Endothelial cell (in vitro differentiated cells): ENCODE data around the gene CEACAM3. TPM values are rescaled to one million over a fixed set of nuclear protein-coding genes. Genes with fewer than 3 reads are reported as not detected.

Source experiments
- DNase-seq: peaks from one replicate; pipeline ENCODE4 v3.0.0; 2021; ENCODE audit warnings: low spot score
- H3K27ac Mint-ChIP-seq: one replicate; pipeline ENCODE4 v1.8.0; 2021; ENCODE audit warnings: mixed read lengths, inconsistent platforms; ENCODE audit not compliant: unreplicated experiment
- H3K27me3 Mint-ChIP-seq: one replicate; pipeline ENCODE4 v1.8.0; 2021; ENCODE audit warnings: mild to moderate bottlenecking, moderate library complexity, mixed read lengths, inconsistent platforms; ENCODE audit not compliant: unreplicated experiment
- H3K36me3 Mint-ChIP-seq: one replicate; pipeline ENCODE4 v1.8.0; 2021; ENCODE audit warnings: mild to moderate bottlenecking, low read depth, mixed read lengths, inconsistent platforms; ENCODE audit not compliant: unreplicated experiment
- H3K4me1 Mint-ChIP-seq: one replicate; pipeline ENCODE4 v1.8.0; 2021; ENCODE audit warnings: mild to moderate bottlenecking, mixed read lengths, inconsistent platforms; ENCODE audit not compliant: unreplicated experiment
- H3K4me3 Mint-ChIP-seq: one replicate; pipeline ENCODE4 v1.8.0; 2021; ENCODE audit warnings: mild to moderate bottlenecking, mixed read lengths, inconsistent platforms; ENCODE audit not compliant: unreplicated experiment
- H3K9me3 Mint-ChIP-seq: one replicate; pipeline ENCODE4 v1.8.0; 2021; ENCODE audit warnings: mixed read lengths, inconsistent platforms; ENCODE audit not compliant: unreplicated experiment
- total RNA-seq: library from RNA; stranded (reverse); fragmentation: NEBNext Ultra II Directional; extraction: Animal tissue kit (Norgen Biotek cat#: 25700); gene quantifications from one replicate; pipeline ENCODE4 v1.2.1, GENCODE V29; 2021; ENCODE audit not compliant: unreplicated experiment
- TF ChIP-seq, protein P1 (sequence below): fragments of 200-600 bp; sonication (generic); IDR thresholded peaks from one replicate; pipeline ENCODE4 v1.5.0; 2021; ENCODE audit warnings: antibody characterized with exemption; ENCODE audit not compliant: unreplicated experiment

CEACAM3 gene
- total RNA-seq, 1 donor from 2014 or later = not detected

GRCh38 chr19:41843371-41843770 is 47.0 kb downstream of the CEACAM3 start:
- TF ChIP-seq, protein P1, sequence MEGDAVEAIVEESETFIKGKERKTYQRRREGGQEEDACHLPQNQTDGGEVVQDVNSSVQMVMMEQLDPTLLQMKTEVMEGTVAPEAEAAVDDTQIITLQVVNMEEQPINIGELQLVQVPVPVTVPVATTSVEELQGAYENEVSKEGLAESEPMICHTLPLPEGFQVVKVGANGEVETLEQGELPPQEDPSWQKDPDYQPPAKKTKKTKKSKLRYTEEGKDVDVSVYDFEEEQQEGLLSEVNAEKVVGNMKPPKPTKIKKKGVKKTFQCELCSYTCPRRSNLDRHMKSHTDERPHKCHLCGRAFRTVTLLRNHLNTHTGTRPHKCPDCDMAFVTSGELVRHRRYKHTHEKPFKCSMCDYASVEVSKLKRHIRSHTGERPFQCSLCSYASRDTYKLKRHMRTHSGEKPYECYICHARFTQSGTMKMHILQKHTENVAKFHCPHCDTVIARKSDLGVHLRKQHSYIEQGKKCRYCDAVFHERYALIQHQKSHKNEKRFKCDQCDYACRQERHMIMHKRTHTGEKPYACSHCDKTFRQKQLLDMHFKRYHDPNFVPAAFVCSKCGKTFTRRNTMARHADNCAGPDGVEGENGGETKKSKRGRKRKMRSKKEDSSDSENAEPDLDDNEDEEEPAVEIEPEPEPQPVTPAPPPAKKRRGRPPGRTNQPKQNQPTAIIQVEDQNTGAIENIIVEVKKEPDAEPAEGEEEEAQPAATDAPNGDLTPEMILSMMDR = no peak
- no peaks in the 10 kb centered on the region for H3K9me3 Mint-ChIP-seq
- DNase-seq = no peak
- H3K36me3 Mint-ChIP-seq = no peaks in the 10 kb centered on the region
- H3K27ac Mint-ChIP-seq = no peak overlapping the region
- H3K4me1 Mint-ChIP-seq = no peaks in the 10 kb centered on the region
- H3K27me3 Mint-ChIP-seq = peaks cover 8% of the 10 kb centered on the region
- H3K4me3 Mint-ChIP-seq = no peak overlapping the region

GRCh38 chr19:41844601-41845000 is 48.2 kb downstream of the CEACAM3 start, which contains the start of gene LYPD4:
LYPD4 (minus strand) TSS chr19:41844683; CDS start chr19:41839285, 5,398 bp downstream.
- Mint-ChIP-seq H3K36me3 (no peaks in the 10 kb centered on the region), H3K27ac (no peak within 1 kb of the TSS), H3K27me3 (peaks cover 8% of the 10 kb centered on the region), H3K4me1 (no peaks in the 10 kb centered on the region), H3K9me3 (no peaks in the 10 kb centered on the region), H3K4me3 (no peak within 1 kb of the TSS)
- TF ChIP-seq, protein P1 = no peak
- no peak for DNase-seq

GRCh38 chr19:41845001-41845050 is 48.4 kb downstream of the CEACAM3 start, which contains the start of gene DMRTC2:
DMRTC2 (plus strand) TSS chr19:41845042; CDS start chr19:41847429, 2,387 bp downstream.
- H3K27ac Mint-ChIP-seq = no peak within 1 kb of the TSS
- no peaks in the 10 kb centered on the region for H3K36me3 Mint-ChIP-seq
- peaks cover 8% of the 10 kb centered on the region for H3K27me3 Mint-ChIP-seq
- no peaks in the 10 kb centered on the region for H3K9me3 Mint-ChIP-seq
- TF ChIP-seq, protein P1 = no peak
- DNase-seq = no peak
- H3K4me1 Mint-ChIP-seq = no peaks in the 10 kb centered on the region
- no peak within 1 kb of the TSS for H3K4me3 Mint-ChIP-seq

DNA sequence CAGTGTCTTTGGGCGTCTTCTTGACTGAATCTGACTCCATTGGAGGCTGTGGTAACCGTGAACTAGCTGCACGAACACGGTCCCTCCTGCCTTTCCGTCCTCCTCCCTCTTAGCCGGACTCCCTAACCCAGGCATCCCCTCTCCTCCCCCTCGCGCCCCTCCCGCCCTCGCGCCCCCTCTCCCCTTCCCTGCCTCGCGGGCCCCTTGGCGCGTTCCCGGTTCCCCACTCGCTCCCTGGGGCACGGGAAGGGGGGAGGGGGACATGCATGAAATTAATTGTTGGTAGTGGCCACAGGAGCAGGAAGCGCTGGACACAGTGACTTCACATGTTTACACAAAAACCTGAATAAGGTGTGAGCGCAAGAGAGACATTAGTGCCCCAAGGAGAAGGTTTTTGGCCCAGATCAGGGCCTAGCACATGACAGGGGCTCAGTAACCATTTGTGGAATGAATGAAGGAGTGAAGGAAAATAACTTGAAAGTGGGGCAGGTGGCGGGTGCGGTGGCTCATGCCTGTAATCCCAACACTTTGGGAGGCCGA is 48.7 kb downstream of the CEACAM3 start:
- DNase-seq = no peak
- no peak overlapping the region for H3K27ac Mint-ChIP-seq
- no peaks in the 10 kb centered on the region for H3K9me3 Mint-ChIP-seq
- H3K27me3 Mint-ChIP-seq = peaks cover 8% of the 10 kb centered on the region
- H3K36me3 Mint-ChIP-seq = no peaks in the 10 kb centered on the region
- no peak overlapping the region for H3K4me3 Mint-ChIP-seq
- TF ChIP-seq, protein P1 = no peak
- no peaks in the 10 kb centered on the region for H3K4me1 Mint-ChIP-seq

DNA sequence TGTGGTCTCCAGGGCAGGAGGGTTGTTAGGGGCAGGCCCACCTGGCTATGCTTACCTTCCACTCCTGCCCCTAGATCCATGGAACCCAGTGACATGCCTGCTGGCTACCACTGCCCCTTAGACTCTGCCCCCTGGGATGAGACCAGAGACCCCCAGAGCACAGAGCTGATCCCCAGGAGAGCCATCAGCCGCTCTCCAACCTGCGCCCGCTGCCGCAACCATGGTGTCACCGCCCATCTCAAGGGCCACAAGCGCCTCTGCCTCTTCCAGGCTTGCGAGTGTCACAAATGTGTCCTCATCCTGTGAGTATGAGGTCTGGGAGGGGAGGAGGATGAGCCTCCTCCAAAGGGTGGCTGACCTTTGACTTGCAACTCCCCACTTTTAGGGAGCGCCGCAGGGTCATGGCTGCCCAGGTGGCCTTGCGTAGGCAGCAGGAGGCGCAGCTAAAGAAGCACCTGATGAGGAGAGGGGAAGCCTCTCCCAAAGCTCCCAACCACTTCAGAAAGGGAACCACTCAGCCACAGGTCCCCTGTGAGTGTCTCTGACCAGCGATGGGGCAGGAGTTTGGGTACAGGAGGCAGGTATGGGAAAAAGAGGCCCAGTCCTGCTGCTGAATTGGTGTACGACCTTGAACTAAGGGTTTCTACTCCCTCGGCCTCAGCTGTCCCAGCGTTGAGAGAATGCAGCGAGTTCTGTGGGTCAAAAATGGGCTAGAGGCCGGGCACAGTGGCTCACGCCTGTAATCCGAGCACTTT is 51.1 kb downstream of the CEACAM3 start:
- H3K4me3 Mint-ChIP-seq = no peak overlapping the region
- peaks cover 11% of the 10 kb centered on the region for H3K27me3 Mint-ChIP-seq
- peaks cover 4% of the 10 kb centered on the region for H3K4me1 Mint-ChIP-seq
- H3K9me3 Mint-ChIP-seq = no peaks in the 10 kb centered on the region
- no peaks in the 10 kb centered on the region for H3K36me3 Mint-ChIP-seq
- no peak for DNase-seq
- TF ChIP-seq, protein P1 = no peak
- H3K27ac Mint-ChIP-seq = no peak overlapping the region
